Measurements from ENCODE around the gene SGF29. TPM values are rescaled to one million over a fixed set of nuclear protein-coding genes. Genes with fewer than 3 reads are reported as not detected.

SGF29 gene
- total RNA-seq, 1 experiment from 2014 or later, result 45.3 TPM

- intact Hi-C loops (cut with micrococcal nuclease; ENCODE audit: unreplicated experiment), result no loop called here
- H3K36me3 ChIP-seq (ENCODE audit: low read depth), result no peaks in the 10 kb centered on the region
- H3K27ac ChIP-seq, result no peak overlapping the region
- H4K20me1 ChIP-seq (ENCODE audit: insufficient read depth), result no peaks in the 10 kb centered on the region
- TF ChIP-seq CTCF (conservative IDR thresholded peaks at IDR 0.05) (no peak), EZH2 (IDR thresholded peaks at IDR 0.05; ENCODE audit: low read depth) (no peak)
- H2AFZ ChIP-seq, result no peak overlapping the region
- ChIA-PET POLR2A (ENCODE audit: unreplicated experiment) (no interaction called here), CTCF (interaction anchor here (0.6 kb wide), 1 partner anchor 48 kb away, joined by 6 read pairs; no protein-coding TSS in a partner anchor)
- no peaks in the 10 kb centered on the region for H3K9me3 ChIP-seq (ENCODE audit: insufficient read depth, low read depth)
- H3K4me2 ChIP-seq, result no peak overlapping the region
- peaks cover 6% of the 10 kb centered on the region; the same call in 1 of the 2 replicates for H3F3A ChIP-seq (ENCODE audit: insufficient read depth, low read depth)
- no peaks in the 10 kb centered on the region for H3K9me2 ChIP-seq (ENCODE audit: insufficient read depth)
- no peaks in the 10 kb centered on the region for H3K27me3 ChIP-seq (ENCODE audit: insufficient read depth, low read depth)
- BruUV-seq (replicated peaks), result no TSS peak
- H3K79me2 ChIP-seq (ENCODE audit: low read depth), result no peaks in the 10 kb centered on the region
- no peak for DNase-seq
- no peak overlapping the region for H3K4me3 ChIP-seq
- H3K4me1 ChIP-seq (replicated peaks; ENCODE audit: insufficient read depth), result peaks cover 14% of the 10 kb centered on the region
Measured at GRCh38 chr16:28520672-28521071, 33.0 kb upstream of the SGF29 start.

GRCh38 chr16:28521436-28521835 is 32.3 kb upstream of the SGF29 start:
- no peak for DNase-seq
- H2AFZ ChIP-seq, result no peak overlapping the region
- H3K36me3 ChIP-seq (ENCODE audit: low read depth), result no peaks in the 10 kb centered on the region
- no peaks in the 10 kb centered on the region for H3K79me2 ChIP-seq (ENCODE audit: low read depth)
- intact Hi-C loops (cut with micrococcal nuclease; ENCODE audit: unreplicated experiment), result no loop called here
- H3K9me3 ChIP-seq (ENCODE audit: insufficient read depth, low read depth), result no peaks in the 10 kb centered on the region
- no TSS peak for BruUV-seq (replicated peaks)
- H4K20me1 ChIP-seq (ENCODE audit: insufficient read depth), result no peaks in the 10 kb centered on the region
- CTCF ChIA-PET, result no interaction called here
- TF ChIP-seq CTCF (conservative IDR thresholded peaks at IDR 0.05) (no peak), EZH2 (IDR thresholded peaks at IDR 0.05; ENCODE audit: low read depth) (no peak)
- peaks cover 17% of the 10 kb centered on the region for H3K4me1 ChIP-seq (replicated peaks; ENCODE audit: insufficient read depth)
- POLR2A ChIA-PET (ENCODE audit: unreplicated experiment), result no interaction called here
- no peaks in the 10 kb centered on the region for H3K9me2 ChIP-seq (ENCODE audit: insufficient read depth)
- H3K27ac ChIP-seq, result no peak overlapping the region
- H3F3A ChIP-seq (ENCODE audit: insufficient read depth, low read depth), result peaks cover 8% of the 10 kb centered on the region; the same call in 1 of the 2 replicates
- no peaks in the 10 kb centered on the region for H3K27me3 ChIP-seq (ENCODE audit: insufficient read depth, low read depth)
- H3K4me3 ChIP-seq, result no peak overlapping the region
- H3K4me2 ChIP-seq, result no peak overlapping the region

GRCh38 chr16:28522792-28523191 is 30.9 kb upstream of the SGF29 start:
- Histone ChIP-seq H3K27me3 (ENCODE audit: insufficient read depth, low read depth) (no peaks in the 10 kb centered on the region), H3K4me2 (no peak overlapping the region), H4K20me1 (ENCODE audit: insufficient read depth) (no peaks in the 10 kb centered on the region), H3K27ac (no peak overlapping the region), H3K79me2 (ENCODE audit: low read depth) (no peaks in the 10 kb centered on the region), H3K4me3 (no peak overlapping the region), H3K36me3 (ENCODE audit: low read depth) (no peaks in the 10 kb centered on the region), H3K9me2 (ENCODE audit: insufficient read depth) (no peaks in the 10 kb centered on the region), H3K9me3 (ENCODE audit: insufficient read depth, low read depth) (no peaks in the 10 kb centered on the region), H3K4me1 (replicated peaks; ENCODE audit: insufficient read depth) (peaks cover 28% of the 10 kb centered on the region), H2AFZ (no peak overlapping the region), H3F3A (ENCODE audit: insufficient read depth, low read depth) (peaks cover 19% of the 10 kb centered on the region; the same call in 1 of the 2 replicates)
- ChIA-PET CTCF (no interaction called here), POLR2A (ENCODE audit: unreplicated experiment) (no interaction called here)
- TF ChIP-seq EZH2 (IDR thresholded peaks at IDR 0.05; ENCODE audit: low read depth), result no peak
- TF ChIP-seq CTCF (conservative IDR thresholded peaks at IDR 0.05), result no peak
- no TSS peak for BruUV-seq (replicated peaks)
- DNase-seq, result no peak
- intact Hi-C loops (cut with micrococcal nuclease; ENCODE audit: unreplicated experiment), result no loop called here

All from PC-9 (cell line).